RKO (cell line): Measurements from ENCODE around the gene RFPL3.
"Not testable (repeated sequence)": the region's sequence is repeated elsewhere in the genome, so short reads cannot be mapped to it uniquely, and the experiment has no call there.

ENCODE experiments used
- DNase-seq: peaks from one replicate; pipeline ENCODE4 v3.0.0-alpha.2; 2016; ENCODE audit warnings: low spot score

Gene RFPL3

GRCh38 chr22:32353840-32354239 lies 3.8 kb upstream of the RFPL3 start:
- DNase-seq = no peak

- peak; percentile 75 for DNase-seq
Measured at GRCh38 chr22:32354360-32355351, 3.0 kb upstream of the RFPL3 start.

GRCh38 chr22:32355760-32356159 lies 1.9 kb upstream of the RFPL3 start:
- DNase-seq = peak; percentile 15

GRCh38 chr22:32360096-32360495 lies 2.4 kb downstream of the RFPL3 start:
- not testable (repeated sequence) for DNase-seq

GRCh38 chr22:32361257-32361656 lies 3.6 kb downstream of the RFPL3 start:
- DNase-seq = no peak

- DNase-seq = no peak
Measured at GRCh38 chr22:32364210-32364609, 6.5 kb downstream of the RFPL3 start.

- DNase-seq = no peak
Measured at GRCh38 chr22:32375678-32376450, 18.2 kb downstream of the RFPL3 start.

- DNase-seq = no peak
Measured at GRCh38 chr22:32376681-32377080, 19.0 kb downstream of the RFPL3 start.

GRCh38 chr22:32378707-32379272 lies 21.1 kb downstream of the RFPL3 start:
- DNase-seq = peak; percentile 48

- DNase-seq = no peak
Measured at GRCh38 chr22:32380991-32381390, 23.3 kb downstream of the RFPL3 start.

GRCh38 chr22:32385681-32386080 lies 28.0 kb downstream of the RFPL3 start:
- no peak for DNase-seq

- peak; percentile 11 for DNase-seq
Measured at GRCh38 chr22:32389685-32390084, 32.0 kb downstream of the RFPL3 start.

GRCh38 chr22:32395107-32395506 lies 37.4 kb downstream of the RFPL3 start:
- DNase-seq = no peak

GRCh38 chr22:32396255-32396654 lies 38.6 kb downstream of the RFPL3 start:
- no peak for DNase-seq

GRCh38 chr22:32396746-32397145 lies 39.1 kb downstream of the RFPL3 start:
- no peak for DNase-seq

- DNase-seq = no peak
Measured at GRCh38 chr22:32401486-32401885, 43.8 kb downstream of the RFPL3 start.

- DNase-seq = no peak
Measured at GRCh38 chr22:32404021-32404420, 46.4 kb downstream of the RFPL3 start.

GRCh38 chr22:32407312-32407711 lies 49.6 kb downstream of the RFPL3 start:
- DNase-seq = no peak

- no peak for DNase-seq
Measured at GRCh38 chr22:32407936-32408335, 50.3 kb downstream of the RFPL3 start.

- no peak for DNase-seq
Measured at GRCh38 chr22:32409977-32410376, 52.3 kb downstream of the RFPL3 start.

GRCh38 chr22:32410459-32410858 lies 52.8 kb downstream of the RFPL3 start:
- peak; percentile 44 for DNase-seq
